Stimulated activated CD8-positive, alpha-beta memory T cell treated with anti-CD3 and anti-CD28 coated beads, Interleukin-7, amount 100 ng/mL, for 24 hours (primary cell): Measurements from ENCODE around the gene OPRD1.
"Not testable (repeated sequence)": the region's sequence is repeated elsewhere in the genome, so short reads cannot be mapped to it uniquely, and the experiment has no call there.

Source experiments
- DNase-seq: peaks from one replicate; pipeline ENCODE4 v3.0.0-alpha.2; 2020; ENCODE audit warnings: low read depth

The OPRD1 gene

GRCh38 chr1:28847207-28847606, 35.2 kb downstream of the OPRD1 start:
- DNase-seq: not testable (repeated sequence)

DNA sequence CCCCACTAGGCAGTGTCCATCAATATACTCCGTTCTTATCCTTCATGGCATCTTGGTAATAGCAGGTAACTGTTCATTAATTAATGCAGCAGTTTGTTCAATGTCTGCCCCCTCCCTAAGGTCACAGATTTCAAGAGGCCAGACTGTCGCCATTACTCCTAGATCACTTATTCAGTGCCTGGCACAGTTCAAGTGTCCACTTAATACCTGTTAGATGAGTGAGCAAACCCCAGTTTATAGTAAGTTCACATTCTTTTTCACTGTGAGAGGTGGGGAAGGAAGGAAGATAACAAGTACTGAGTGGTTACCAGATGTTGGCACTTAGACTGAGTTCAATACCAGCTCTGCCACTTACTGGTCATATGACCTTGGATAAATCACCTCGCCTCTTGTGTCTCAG, 36.4 kb downstream of the OPRD1 start:
- DNase-seq: no peak

GRCh38 chr1:28853093-28853742, 41.2 kb downstream of the OPRD1 start:
- DNase-seq: no peak

DNA sequence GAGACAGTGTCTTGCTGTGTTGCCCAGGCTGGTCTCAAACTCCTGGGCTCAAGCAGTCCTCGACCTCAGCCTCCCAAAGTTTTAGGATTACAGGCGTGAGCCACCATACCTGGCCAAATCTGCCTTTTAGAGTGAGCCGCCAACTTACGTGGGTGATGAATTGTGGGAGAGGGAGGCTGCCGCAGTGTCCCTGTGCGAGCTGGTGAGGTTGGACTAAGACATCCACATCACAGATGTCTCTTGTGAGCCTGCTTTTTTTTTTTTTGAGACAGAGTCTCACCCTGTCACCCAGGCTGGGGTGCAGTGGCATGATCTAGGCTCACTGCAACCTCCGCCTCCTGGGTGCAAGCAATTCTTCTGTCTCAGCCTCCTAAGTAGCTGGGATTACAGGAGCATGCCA, 42.4 kb downstream of the OPRD1 start:
- not testable (repeated sequence) for DNase-seq

DNA sequence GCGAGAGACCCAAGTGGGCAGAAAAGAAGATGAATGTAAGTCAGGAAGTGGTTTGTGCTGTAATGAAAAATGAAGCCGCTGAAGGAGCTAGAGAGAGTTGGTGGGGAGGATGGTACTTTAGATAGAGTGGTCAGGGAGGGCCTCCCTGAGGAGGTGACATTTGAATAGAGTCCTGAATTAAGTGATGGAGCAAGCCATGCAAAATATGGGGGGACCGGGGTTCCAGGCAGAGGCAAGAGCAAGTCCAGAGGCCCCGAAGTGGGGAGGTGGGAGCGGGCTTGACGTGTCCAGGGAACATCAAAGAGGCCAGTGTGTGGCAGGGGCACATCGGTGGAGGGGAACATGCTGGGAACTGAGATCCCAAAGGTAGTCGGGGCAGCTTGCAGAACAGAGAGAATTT, 43.1 kb downstream of the OPRD1 start:
- DNase-seq: no peak

GRCh38 chr1:28855469-28855951, 43.5 kb downstream of the OPRD1 start:
- no peak for DNase-seq

DNA sequence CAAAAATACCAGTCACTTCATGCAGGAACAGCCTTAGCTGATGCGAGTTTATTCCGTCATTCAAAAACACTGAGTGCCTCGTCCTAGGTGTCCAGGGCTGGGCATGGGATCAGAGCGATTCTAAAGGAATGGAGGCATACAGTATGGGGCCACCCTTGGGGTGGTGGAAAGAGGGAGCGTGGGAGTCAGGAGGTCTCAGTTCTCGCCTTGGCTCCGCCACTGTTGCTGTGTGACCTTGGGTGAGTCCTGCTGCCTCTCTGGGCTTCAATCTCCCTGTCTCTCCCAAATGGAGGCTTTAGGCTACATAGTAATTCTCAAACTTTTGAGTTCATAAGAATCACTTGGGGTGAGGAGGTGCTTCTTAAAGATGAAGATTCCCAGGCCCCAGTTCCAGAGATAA, 44.0 kb downstream of the OPRD1 start:
- DNase-seq: no peak

GRCh38 chr1:28860332-28861073, 48.5 kb downstream of the OPRD1 start:
- no peak for DNase-seq

DNA sequence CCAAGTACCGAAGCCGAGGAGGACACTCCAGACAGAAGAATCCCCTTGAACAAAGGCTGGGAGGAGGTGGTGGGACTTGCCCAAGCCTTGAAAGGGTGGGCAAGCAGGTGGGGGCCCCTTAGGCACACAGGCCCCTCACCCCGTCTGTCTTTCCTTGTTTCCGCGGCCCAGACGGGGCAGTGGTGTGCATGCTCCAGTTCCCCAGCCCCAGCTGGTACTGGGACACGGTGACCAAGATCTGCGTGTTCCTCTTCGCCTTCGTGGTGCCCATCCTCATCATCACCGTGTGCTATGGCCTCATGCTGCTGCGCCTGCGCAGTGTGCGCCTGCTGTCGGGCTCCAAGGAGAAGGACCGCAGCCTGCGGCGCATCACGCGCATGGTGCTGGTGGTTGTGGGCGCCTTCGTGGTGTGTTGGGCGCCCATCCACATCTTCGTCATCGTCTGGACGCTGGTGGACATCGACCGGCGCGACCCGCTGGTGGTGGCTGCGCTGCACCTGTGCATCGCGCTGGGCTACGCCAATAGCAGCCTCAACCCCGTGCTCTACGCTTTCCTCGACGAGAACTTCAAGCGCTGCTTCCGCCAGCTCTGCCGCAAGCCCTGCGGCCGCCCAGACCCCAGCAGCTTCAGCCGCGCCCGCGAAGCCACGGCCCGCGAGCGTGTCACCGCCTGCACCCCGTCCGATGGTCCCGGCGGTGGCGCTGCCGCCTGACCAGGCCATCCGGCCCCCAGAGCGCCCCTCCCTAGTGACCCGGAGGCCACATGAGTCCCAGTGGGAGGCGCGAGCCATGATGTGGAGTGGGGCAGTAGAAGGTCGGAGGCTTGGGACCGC, 50.8 kb downstream of the OPRD1 start:
- DNase-seq: no peak

GRCh38 chr1:28864695-28865094, 52.7 kb downstream of the OPRD1 start:
- DNase-seq: no peak

- DNase-seq: no peak
These were observed 54.2 kb downstream of the OPRD1 start for GRCh38 chr1:28865997-28866650.

GRCh38 chr1:28867850-28868249, 55.9 kb downstream of the OPRD1 start:
- no peak for DNase-seq

GRCh38 chr1:28869952-28870351, 58.0 kb downstream of the OPRD1 start:
- no peak for DNase-seq

- no peak for DNase-seq
These were observed 59.8 kb downstream of the OPRD1 start for GRCh38 chr1:28871631-28872401.

- not testable (repeated sequence) for DNase-seq
These were observed 63.2 kb downstream of the OPRD1 start for GRCh38 chr1:28875134-28875533.

DNA sequence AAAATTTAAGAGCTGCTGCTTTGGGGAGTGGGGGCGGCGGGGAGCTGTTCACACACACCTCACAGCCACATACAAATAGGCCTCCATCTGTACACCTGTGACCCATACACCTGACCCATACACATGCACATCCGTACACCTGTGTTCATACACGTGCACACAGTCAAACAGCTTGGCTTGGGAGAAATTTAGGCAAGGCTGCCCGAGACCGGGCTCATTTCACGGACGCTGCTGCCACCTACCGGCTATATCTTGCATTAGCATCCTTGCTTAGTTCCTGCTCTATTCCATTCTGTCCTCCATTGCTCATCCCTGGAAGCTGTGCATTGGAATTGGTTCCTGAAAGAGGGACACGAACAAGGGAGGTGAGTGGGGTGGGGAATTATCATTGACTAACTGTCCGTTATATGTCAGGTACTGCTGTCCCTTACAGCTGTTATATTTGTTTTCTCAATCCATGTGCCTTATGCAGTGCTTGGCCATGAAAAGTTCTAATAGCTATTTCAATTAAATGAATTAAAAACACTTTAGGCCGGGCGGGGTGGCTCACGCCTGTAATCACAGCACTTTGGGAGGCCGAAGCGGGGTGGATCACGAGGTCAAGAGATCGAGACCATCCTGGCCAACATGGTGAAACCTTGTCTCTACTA, 65.3 kb downstream of the OPRD1 start:
- peak; percentile 47 for DNase-seq

DNA sequence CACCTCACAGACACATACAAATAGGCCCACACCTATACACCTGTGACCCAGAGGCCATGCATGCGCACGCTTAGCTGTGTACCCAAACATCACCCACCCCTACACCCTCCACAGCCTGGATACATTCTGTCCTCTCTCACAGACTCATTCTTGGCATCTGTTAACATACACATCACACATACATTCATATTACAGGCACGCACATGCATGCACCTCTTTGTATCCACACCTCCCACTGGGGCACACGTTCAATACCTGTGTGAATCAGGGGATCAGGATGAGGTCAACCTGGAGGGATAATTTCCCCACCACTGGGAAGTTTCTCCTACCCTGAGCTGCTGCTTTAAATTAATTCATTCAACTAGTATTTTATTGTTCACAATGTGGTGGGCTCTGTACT, 66.8 kb downstream of the OPRD1 start:
- DNase-seq: no peak

DNA sequence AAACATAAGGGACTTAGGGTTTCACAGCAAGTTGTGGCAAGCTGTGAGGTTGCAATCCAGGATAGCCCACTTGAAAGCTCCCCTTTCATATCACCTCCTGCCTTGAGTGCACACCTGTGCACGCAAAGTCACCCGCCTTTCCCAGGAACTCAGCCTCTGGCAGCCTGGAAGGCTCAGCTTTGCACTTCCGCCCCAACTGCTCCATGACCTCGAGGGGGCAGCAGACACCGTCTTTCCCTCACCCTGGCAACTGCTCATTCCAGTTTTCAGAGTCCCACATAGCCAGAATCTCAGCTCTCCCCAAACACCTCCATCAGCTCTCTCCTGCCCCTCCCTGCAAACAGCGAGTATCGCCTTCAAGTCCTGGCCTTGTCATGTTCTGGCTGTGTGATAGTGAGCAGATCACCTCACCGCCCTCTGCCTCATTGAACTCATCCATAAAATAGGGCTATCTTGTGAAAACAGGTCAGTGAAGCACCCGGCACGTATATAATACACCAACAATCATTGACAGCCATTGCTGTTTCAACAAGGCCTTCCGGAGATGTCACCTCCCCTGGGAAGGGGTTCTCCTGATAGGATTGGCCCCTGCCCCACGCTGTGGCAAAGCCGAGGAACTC, 70.1 kb downstream of the OPRD1 start:
- peak; percentile 60 for DNase-seq

- no peak for DNase-seq
These were observed 71.3 kb downstream of the OPRD1 start for GRCh38 chr1:28883242-28883616.

- no peak for DNase-seq
These were observed 73.5 kb downstream of the OPRD1 start for GRCh38 chr1:28885472-28885877.
